Subcutaneous adipose tissue (tissue), 4 donors: ENCODE results near the gene ARID1B. TPM values are rescaled to one million over a fixed set of nuclear protein-coding genes. Genes with fewer than 3 reads are reported as not detected.

Experiments used
- CTCF ChIP-seq: fragments of 450-650 bp; IDR thresholded peaks from one replicate; pipeline ENCODE4 v1.5.1; 2016; ENCODE audit warnings: low read depth, mild to moderate bottlenecking, control low read depth, antibody characterized with exemption, moderate library complexity
- total RNA-seq, 4 donors: library from RNA; depleted of rRNA; stranded (reverse); fragments of >200 nt; gene quantifications; one replicate each; pipeline ENCODE4 v1.1.0, GENCODE V29; 2016

ARID1B gene
- total RNA-seq, 4 donors from 2014 or later, result 93.8 to 137 (median 104) TPM

DNA sequence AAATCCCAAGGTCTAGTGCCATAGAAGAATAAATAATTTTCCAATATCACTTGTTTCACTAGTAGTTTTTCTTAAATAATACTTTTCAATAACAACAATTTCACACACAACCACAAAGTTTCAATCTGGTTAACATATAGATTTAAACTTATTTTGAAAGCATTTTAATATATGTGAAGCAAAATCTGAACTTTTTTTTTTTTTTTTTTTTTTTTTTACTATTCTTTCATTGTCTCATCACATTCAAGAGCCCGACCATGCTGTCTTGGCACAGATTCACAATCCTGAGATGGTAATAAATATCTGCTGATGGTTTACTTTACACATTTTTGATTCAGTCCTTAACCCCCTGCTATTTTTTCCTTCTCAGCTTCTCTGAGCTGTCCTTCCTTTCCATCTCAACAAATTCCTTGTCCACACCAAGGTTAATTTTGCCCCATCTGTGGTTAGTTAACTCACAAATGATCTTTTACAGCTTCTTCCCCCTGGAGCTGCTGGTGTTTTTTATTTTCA, 283.3 kb downstream of the ARID1B start:
- TF ChIP-seq CTCF, result no peak

DNA sequence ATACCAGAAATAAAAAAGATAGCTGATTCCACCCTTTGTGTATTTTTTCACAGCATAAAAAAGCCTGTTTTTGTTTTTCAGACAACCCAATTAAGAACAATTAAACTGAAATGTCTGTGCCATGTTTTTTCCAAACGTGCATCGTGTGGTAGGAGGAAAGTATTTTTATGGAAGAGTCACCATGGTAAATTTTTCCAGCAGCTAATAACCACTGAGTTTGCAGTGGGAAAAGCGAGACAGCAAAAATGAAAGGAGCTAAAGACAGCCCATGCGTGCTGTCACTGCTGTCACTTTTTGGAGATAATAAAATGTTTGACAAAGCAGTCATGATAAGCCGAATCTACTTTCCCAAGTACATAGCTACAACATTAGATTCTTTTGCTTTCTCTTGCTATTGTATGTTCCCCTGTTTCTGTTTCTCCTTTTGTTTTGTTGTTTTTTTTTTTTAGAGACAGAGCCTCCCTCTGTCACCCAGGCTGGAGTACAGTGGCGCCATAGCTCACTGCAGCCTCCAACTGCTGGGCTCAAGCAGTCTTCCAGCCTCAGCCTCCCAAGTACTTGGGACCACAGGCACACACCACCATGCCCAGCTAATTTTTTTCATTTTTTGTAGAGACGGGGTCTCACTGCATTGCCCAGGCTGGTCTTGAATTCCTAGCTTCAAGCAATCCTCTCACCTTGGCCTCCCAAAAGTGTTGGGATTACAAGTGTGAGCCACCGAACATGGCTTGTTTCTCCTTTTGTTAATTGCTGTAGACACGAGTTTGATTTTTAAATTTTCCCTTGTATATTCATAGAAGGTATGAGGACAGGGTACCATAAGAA, 284.8 kb downstream of the ARID1B start:
- TF ChIP-seq CTCF, result no peak

DNA sequence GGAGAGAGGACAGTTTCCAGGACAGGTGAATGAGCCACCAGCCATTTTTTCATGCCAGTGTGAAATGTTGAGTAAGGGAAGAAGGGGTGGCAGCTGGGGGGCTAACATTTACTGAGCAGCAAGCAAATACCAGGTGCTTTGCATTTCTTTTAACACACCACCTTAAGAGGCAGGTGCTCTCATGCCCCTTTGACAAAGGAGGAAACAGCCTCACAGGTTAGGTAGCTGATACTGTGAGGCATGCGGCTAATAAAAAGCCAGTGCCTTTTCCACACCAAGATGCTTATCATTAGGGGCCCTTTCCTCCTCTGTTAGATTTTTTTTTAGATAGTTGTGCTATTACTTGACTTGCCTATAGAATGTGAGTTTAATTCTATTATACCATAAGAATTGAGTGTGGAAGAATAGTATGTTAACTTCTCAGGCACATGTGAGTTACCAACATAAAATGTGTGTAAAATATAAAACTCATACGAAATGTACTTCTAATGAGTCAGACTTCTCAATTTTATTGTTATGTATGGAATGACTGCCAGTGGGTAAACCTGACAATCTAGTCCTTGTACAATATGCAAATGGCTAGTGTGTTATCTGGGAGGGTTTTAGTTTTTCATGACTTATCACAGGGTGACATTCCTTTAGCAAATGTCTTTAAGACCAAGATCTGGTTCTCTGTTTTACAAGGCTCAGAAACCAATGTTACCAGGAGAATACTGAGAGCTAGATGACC, 286.2 kb downstream of the ARID1B start:
- no peak for TF ChIP-seq CTCF

GRCh38 chr6:157063923-157064322, 286.7 kb downstream of the ARID1B start:
- no peak for TF ChIP-seq CTCF

DNA sequence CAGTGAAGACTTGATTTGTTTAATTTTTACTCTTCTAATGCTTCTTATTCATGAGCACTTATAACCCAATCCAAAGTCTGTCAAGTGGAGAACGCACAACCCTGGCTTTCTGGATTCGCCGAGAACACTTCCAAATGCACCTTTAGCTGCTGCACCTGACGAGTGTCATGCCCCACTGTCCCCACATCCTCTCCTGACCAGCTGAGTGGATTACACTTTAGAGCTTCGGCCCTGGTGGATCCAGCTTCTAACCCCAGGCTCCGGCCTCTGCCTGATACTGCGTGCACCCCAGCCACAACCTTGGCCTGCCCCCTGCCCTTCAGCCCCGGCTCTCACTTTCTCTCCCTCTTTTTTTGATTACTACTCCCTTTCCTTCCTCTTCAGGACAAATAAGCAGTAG, 287.3 kb downstream of the ARID1B start:
- TF ChIP-seq CTCF, result no peak

- no peak for TF ChIP-seq CTCF
These were observed 288.2 kb downstream of the ARID1B start for GRCh38 chr6:157065366-157065765.
